K562 (cell line): Measurements from ENCODE around the gene SLC2A4. TPM values are rescaled to one million over a fixed set of nuclear protein-coding genes. Genes with fewer than 3 reads are reported as not detected.

Source experiments
- BCL6 ChIP-seq: fragments of 250-450 bp; sonication (Bioruptor Pico); IDR thresholded peaks from 2 replicates; pipeline ENCODE4 v1.4.0; 2020
- BDP1 ChIP-seq: IDR thresholded peaks from 3 replicates; pipeline ENCODE4 v1.6.1; 2011; ENCODE audit not compliant: insufficient read length, insufficient read depth
- CBFA2T2 ChIP-seq: fragments of 450-650 bp; conservative IDR thresholded peaks from 2 replicates; pipeline ENCODE4 v1.6.1; 2017; ENCODE audit warnings: mild to moderate bottlenecking
- CHD2 ChIP-seq: IDR thresholded peaks from 2 replicates; pipeline ENCODE4 v1.6.1; 2011; ENCODE audit warnings: low read depth, low read length
- E2F3 ChIP-seq: fragments of 250-450 bp; sonication (Bioruptor Pico); IDR thresholded peaks from 2 replicates; pipeline ENCODE4 v1.4.0; 2020; ENCODE audit warnings: mild to moderate bottlenecking
- EP400 ChIP-seq: fragments of 450-650 bp; IDR thresholded peaks from 2 replicates; pipeline ENCODE4 v1.6.1; 2017; ENCODE audit warnings: antibody characterized with exemption, mild to moderate bottlenecking, moderate library complexity
- ETV1 ChIP-seq: fragments of 450-650 bp; conservative IDR thresholded peaks from 2 replicates; pipeline ENCODE4 v1.6.1; 2016; ENCODE audit warnings: missing genetic modification characterization, control low read depth, low read depth, missing compliant biosample characterization
- GATA2 ChIP-seq: sonication (generic); formaldehyde crosslinking; IDR thresholded peaks from 2 replicates; pipeline ENCODE4 v1.4.0; 2020; ENCODE audit warnings: mild to moderate bottlenecking, missing genetic modification reagents
- HMG20A ChIP-seq: fragments of 450-650 bp; formaldehyde crosslinking; conservative IDR thresholded peaks from 2 replicates; pipeline ENCODE4 v1.4.0; 2020; ENCODE audit warnings: mild to moderate bottlenecking, mixed read lengths
- NR2C2 ChIP-seq, 2 experiments: fragments of 200-800 bp in 1 of 2; sonication (Bioruptor generic) in 1 of 2; sonication (generic) in 1 of 2; formaldehyde crosslinking in 1 of 2; IDR thresholded peaks; 2 replicates each; pipeline versions ENCODE4 v1.6.1 to v1.8.0; 2016 to 2022; ENCODE audit warnings: mild to moderate bottlenecking in 1 of 2, missing compliant biosample characterization in 1 of 2, missing genetic modification characterization in 1 of 2, missing genetic modification reagents in 1 of 2
- PHF20 ChIP-seq: fragments of 450-650 bp; IDR thresholded peaks from 2 replicates; pipeline ENCODE4 v1.6.1; 2018; ENCODE audit not compliant: partially characterized antibody
- RBM14 ChIP-seq: fragments of 200-400 bp; formaldehyde crosslinking; IDR thresholded peaks from 2 replicates; pipeline ENCODE4 v1.6.1; 2018; ENCODE audit warnings: low read depth, mild to moderate bottlenecking, low read length, moderate library complexity, borderline replicate concordance; ENCODE audit not compliant: insufficient read depth
- TCF7 ChIP-seq: sonication (generic); IDR thresholded peaks from 2 replicates; pipeline ENCODE4 v1.6.1; 2016; ENCODE audit warnings: antibody characterized with exemption, borderline replicate concordance
- ZKSCAN1 ChIP-seq: fragments of 150-350 bp; IDR thresholded peaks from 2 replicates; pipeline ENCODE4 v1.6.1; 2016; ENCODE audit warnings: low read depth, low read length
- ZNF239 ChIP-seq: fragments of 250-450 bp; sonication (Bioruptor Pico); IDR thresholded peaks from 2 replicates; pipeline ENCODE4 v1.4.0; 2020; ENCODE audit warnings: mild to moderate bottlenecking
- ZNF354B ChIP-seq: fragments of 250-450 bp; sonication (Bioruptor Pico); IDR thresholded peaks from 2 replicates; pipeline ENCODE4 v1.4.0; 2020
- ZNF384 ChIP-seq: IDR thresholded peaks from 2 replicates; pipeline ENCODE4 v1.6.1; 2012; ENCODE audit warnings: low read depth, low read length, improper control_type of control experiment
- polyA plus RNA-seq, 8 experiments: library from polyadenylated mRNA; depleted of rRNA in 4 of 8; stranded (reverse) in 5 of 8; unstranded in 3 of 8; fragments of >200 nt; fragmentation: Nextera tagmentation in 2 of 8; fragmentation: Illumina TruSeq in 1 of 8; extraction: Ambion mirVana in 2 of 8; extraction: Trizol in 1 of 8; gene quantifications; 2 replicates each; pipeline versions ENCODE4 v1.2.1 to v1.2.3, GENCODE V29; 2011 to 2014; ENCODE audit warnings: inconsistent platforms in 1 of 8, missing spikeins in 1 of 8
- total RNA-seq, 7 experiments: library from RNA; depleted of rRNA in 6 of 7; stranded (reverse); fragments of >200 nt in 6 of 7; fragmentation: Illumina TruSeq in 2 of 7; extraction: Trizol in 2 of 7; gene quantifications; 2 replicates each; pipeline versions ENCODE4 v1.2.1 to v1.2.3, GENCODE V29; 2011 to 2021; ENCODE audit warnings: low replicate concordance in 1 of 7
- TF ChIP-seq, protein P1 (sequence below): sonication (generic); formaldehyde crosslinking; IDR thresholded peaks from 2 replicates; pipeline ENCODE4 v1.8.1; 2022; ENCODE audit warnings: missing genetic modification reagents
- TF ChIP-seq, protein P2 (sequence below): fragments of 450-650 bp; formaldehyde crosslinking; conservative IDR thresholded peaks from 2 replicates; pipeline ENCODE4 v1.4.0; 2022; ENCODE audit warnings: mild to moderate bottlenecking, missing genetic modification characterization
- TF ChIP-seq, protein P3 (sequence below): fragments of 250-450 bp; sonication (Bioruptor Pico); IDR thresholded peaks from 2 replicates; pipeline ENCODE4 v1.8.0; 2022; ENCODE audit warnings: moderate library complexity, mild to moderate bottlenecking, inconsistent platforms
- TF ChIP-seq, protein P4 (sequence below), 2 experiments: fragments of 450-650 bp; IDR thresholded peaks; 2 replicates each; pipeline ENCODE4 v1.6.1; 2018; ENCODE audit warnings: mild to moderate bottlenecking in 2 of 2, low read depth in 1 of 2; ENCODE audit not compliant: partially characterized antibody in 2 of 2

Gene SLC2A4
- total and polyA plus RNA-seq, 9 of the 15 experiments (the other 6 are each of a cell fraction or from before 2014, with no cell fraction given), result 0.74 to 3.5 (median 1.6) TPM

DNA sequence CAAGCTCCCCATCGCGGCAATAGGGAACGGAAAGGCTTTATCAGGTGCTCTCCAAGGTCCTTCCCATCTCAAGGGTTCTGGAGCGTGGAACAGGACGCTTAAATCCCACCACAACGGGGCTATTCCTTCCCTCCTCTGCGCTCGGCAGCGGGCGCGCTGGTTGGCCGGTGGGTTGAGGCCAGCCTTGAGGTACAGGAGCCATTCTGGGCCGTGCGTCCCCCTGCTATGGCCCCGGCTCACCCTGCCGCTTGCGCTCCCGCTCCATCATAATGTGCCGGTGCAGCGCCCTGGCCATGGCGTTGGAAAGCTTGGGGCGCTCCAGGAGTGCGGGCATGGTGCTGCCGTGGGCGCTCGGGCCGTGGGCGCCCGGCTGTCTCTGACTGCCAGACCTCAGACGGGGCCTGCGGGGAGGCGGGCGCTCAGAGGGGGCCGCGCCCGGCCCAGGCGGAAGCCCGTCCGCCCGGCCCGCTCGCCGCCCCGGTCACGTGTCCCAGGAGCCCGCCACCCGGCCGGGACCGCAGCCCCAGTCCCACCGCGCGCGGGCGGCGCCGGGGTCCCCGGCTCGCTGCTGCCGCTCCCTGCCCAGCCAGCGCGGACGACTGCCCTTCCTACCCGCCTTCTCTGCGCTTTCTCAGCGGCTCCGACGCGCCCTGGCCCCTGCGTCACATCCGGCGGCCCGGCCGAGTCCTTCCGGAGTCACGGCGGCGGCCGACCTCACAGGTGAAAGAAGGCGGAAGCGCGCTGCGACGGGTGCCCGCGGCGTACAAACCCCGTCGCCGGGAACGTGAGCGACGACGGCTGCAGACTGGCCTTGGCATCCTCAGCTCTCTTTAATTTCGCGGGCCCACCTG lies 33.4 kb downstream of the SLC2A4 start, which contains the start of gene GPS2 (continued):
- TF ChIP-seq RBM14 (no peak), E2F3 (CRISPR knock-in tag) (no peak), TCF7 (no peak), ETV1 (tag) (peak; percentile 37; the same call in 1 of the 2 replicates), BCL6 (CRISPR knock-in tag) (no peak), ZNF239 (CRISPR knock-in tag) (no peak), BDP1 (no peak), HMG20A (CRISPR knock-in tag) (no peak), ZNF354B (CRISPR knock-in tag) (no peak), ZKSCAN1 (no peak), CBFA2T2 (no peak), NR2C2 (CRISPR knock-in tag; IDR thresholded peaks at IDR 0.05) (peak; percentile 99), NR2C2 (tag; IDR thresholded peaks at IDR 0.05) (peak; percentile 99), EP400 (peak; percentile 66; the same call in 1 of the 2 replicates), ZNF384 (no peak), GATA2 (CRISPR knock-in tag) (no peak), PHF20 (peak; percentile 98), CHD2 (no peak)
- TF ChIP-seq, protein P1, sequence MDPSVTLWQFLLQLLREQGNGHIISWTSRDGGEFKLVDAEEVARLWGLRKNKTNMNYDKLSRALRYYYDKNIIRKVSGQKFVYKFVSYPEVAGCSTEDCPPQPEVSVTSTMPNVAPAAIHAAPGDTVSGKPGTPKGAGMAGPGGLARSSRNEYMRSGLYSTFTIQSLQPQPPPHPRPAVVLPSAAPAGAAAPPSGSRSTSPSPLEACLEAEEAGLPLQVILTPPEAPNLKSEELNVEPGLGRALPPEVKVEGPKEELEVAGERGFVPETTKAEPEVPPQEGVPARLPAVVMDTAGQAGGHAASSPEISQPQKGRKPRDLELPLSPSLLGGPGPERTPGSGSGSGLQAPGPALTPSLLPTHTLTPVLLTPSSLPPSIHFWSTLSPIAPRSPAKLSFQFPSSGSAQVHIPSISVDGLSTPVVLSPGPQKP, result no peak
- TF ChIP-seq, protein P2, sequence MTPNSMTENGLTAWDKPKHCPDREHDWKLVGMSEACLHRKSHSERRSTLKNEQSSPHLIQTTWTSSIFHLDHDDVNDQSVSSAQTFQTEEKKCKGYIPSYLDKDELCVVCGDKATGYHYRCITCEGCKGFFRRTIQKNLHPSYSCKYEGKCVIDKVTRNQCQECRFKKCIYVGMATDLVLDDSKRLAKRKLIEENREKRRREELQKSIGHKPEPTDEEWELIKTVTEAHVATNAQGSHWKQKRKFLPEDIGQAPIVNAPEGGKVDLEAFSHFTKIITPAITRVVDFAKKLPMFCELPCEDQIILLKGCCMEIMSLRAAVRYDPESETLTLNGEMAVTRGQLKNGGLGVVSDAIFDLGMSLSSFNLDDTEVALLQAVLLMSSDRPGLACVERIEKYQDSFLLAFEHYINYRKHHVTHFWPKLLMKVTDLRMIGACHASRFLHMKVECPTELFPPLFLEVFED (CRISPR knock-in tag), result no peak
- TF ChIP-seq, protein P3, sequence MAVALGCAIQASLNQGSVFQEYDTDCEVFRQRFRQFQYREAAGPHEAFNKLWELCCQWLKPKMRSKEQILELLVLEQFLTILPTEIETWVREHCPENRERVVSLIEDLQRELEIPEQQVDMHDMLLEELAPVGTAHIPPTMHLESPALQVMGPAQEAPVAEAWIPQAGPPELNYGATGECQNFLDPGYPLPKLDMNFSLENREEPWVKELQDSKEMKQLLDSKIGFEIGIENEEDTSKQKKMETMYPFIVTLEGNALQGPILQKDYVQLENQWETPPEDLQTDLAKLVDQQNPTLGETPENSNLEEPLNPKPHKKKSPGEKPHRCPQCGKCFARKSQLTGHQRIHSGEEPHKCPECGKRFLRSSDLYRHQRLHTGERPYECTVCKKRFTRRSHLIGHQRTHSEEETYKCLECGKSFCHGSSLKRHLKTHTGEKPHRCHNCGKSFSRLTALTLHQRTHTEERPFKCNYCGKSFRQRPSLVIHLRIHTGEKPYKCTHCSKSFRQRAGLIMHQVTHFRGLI (CRISPR knock-in tag), result no peak
- TF ChIP-seq, protein P4, sequence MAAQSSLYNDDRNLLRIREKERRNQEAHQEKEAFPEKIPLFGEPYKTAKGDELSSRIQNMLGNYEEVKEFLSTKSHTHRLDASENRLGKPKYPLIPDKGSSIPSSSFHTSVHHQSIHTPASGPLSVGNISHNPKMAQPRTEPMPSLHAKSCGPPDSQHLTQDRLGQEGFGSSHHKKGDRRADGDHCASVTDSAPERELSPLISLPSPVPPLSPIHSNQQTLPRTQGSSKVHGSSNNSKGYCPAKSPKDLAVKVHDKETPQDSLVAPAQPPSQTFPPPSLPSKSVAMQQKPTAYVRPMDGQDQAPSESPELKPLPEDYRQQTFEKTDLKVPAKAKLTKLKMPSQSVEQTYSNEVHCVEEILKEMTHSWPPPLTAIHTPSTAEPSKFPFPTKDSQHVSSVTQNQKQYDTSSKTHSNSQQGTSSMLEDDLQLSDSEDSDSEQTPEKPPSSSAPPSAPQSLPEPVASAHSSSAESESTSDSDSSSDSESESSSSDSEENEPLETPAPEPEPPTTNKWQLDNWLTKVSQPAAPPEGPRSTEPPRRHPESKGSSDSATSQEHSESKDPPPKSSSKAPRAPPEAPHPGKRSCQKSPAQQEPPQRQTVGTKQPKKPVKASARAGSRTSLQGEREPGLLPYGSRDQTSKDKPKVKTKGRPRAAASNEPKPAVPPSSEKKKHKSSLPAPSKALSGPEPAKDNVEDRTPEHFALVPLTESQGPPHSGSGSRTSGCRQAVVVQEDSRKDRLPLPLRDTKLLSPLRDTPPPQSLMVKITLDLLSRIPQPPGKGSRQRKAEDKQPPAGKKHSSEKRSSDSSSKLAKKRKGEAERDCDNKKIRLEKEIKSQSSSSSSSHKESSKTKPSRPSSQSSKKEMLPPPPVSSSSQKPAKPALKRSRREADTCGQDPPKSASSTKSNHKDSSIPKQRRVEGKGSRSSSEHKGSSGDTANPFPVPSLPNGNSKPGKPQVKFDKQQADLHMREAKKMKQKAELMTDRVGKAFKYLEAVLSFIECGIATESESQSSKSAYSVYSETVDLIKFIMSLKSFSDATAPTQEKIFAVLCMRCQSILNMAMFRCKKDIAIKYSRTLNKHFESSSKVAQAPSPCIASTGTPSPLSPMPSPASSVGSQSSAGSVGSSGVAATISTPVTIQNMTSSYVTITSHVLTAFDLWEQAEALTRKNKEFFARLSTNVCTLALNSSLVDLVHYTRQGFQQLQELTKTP (IDR thresholded peaks at IDR 0.05; ENCODE audit: low read depth in 1 of 2, partially characterized antibody in 2 of 2), result peak in 1 of 2 experiments; percentile 21
